Left ventricle myocardium inferior (tissue), 1 donor: Measurements from ENCODE around the gene NRG3. TPM values are rescaled to one million over a fixed set of nuclear protein-coding genes. Genes with fewer than 3 reads are reported as not detected.

Experiments used
- DNase-seq: peaks from one replicate; pipeline ENCODE4 v3.0.0-alpha.2; 2020
- H3K27ac ChIP-seq: fragments of 200-600 bp; replicated peaks from 2 replicates; pipeline ENCODE4 v1.8.0; 2021
- H3K27me3 ChIP-seq: fragments of 200-600 bp; 2 replicates; pipeline ENCODE4 v1.8.0; 2021; ENCODE audit warnings: low read depth
- H3K36me3 ChIP-seq: fragments of 200-600 bp; 2 replicates; pipeline ENCODE4 v1.8.0; 2021
- H3K4me1 ChIP-seq: fragments of 200-600 bp; 2 replicates; pipeline ENCODE4 v1.8.0; 2021
- H3K4me3 ChIP-seq: fragments of 200-600 bp; 2 replicates; pipeline ENCODE4 v1.8.0; 2021; ENCODE audit warnings: mild to moderate bottlenecking, moderate library complexity
- H3K9me3 ChIP-seq: fragments of 200-600 bp; replicated peaks from 2 replicates; pipeline ENCODE4 v1.8.0; 2021
- CTCF ChIP-seq: fragments of 200-600 bp; IDR thresholded peaks from 2 replicates; pipeline ENCODE4 v1.8.0; 2021; ENCODE audit warnings: antibody characterized with exemption, mild to moderate bottlenecking, borderline replicate concordance
- intact Hi-C: fragments of 100-400 bp; cut with micrococcal nuclease; formaldehyde crosslinking; loops from one replicate; pipeline ENCODE4 v1.11.0; 2022
- total RNA-seq: library from RNA; stranded (reverse); fragmentation: NEBNext Ultra II Directional; extraction: Animal tissue kit (Norgen Biotek cat#: 25700); gene quantifications from one replicate; pipeline ENCODE4 v1.2.1, GENCODE V29; 2021
- donor health status: DM: no; HTN: yes; CAD: no; lungs with severe emphysema.

Gene NRG3
- total RNA-seq, 1 donor from 2014 or later = 0.11 TPM

DNA sequence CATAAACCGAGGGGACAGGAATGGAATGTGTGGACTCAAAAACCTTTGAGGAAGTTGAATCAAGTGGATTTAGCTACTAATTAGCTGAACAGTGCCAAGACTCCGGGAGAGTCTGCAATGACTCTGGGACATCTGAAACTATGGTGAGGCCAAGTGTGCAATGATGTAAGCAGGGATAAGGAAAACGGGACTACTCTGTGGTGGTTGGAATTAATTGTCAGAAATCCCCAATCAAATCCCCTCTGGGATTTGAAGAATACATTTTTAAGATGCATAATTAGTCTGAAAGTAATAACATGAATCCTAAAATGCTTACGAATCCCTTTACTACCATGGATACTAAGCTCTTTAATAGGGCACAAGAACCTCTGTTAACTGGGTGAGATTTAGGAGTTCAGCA lies 602.8 kb downstream of the NRG3 start:
- Histone ChIP-seq H3K9me3 (peaks cover 12% of the 10 kb centered on the region), H3K4me3 (no peak overlapping the region), H3K27ac (no peak overlapping the region), H3K4me1 (no peaks in the 10 kb centered on the region), H3K36me3 (no peaks in the 10 kb centered on the region), H3K27me3 (no peaks in the 10 kb centered on the region)
- intact Hi-C loops = no loop called here
- no peak for TF ChIP-seq CTCF
- DNase-seq = no peak

- Histone ChIP-seq H3K9me3 (peaks cover 2% of the 10 kb centered on the region), H3K36me3 (no peaks in the 10 kb centered on the region), H3K27ac (no peak overlapping the region), H3K4me3 (no peak overlapping the region), H3K27me3 (no peaks in the 10 kb centered on the region), H3K4me1 (no peaks in the 10 kb centered on the region)
- DNase-seq = no peak
- intact Hi-C loops = no loop called here
- TF ChIP-seq CTCF = no peak
These were observed 617.7 kb downstream of the NRG3 start for GRCh38 chr10:82492647-82493046.

- no peak for TF ChIP-seq CTCF
- Histone ChIP-seq H3K4me3 (no peak overlapping the region), H3K27me3 (no peaks in the 10 kb centered on the region), H3K36me3 (no peaks in the 10 kb centered on the region), H3K9me3 (peaks cover 6% of the 10 kb centered on the region), H3K4me1 (no peaks in the 10 kb centered on the region), H3K27ac (no peak overlapping the region)
- no peak for DNase-seq
- intact Hi-C loops = no loop called here
These were observed 621.1 kb downstream of the NRG3 start for GRCh38 chr10:82496114-82496513.

GRCh38 chr10:82497439-82497838 lies 622.4 kb downstream of the NRG3 start:
- H3K9me3 ChIP-seq = peaks cover 6% of the 10 kb centered on the region
- no peaks in the 10 kb centered on the region for H3K27me3 ChIP-seq
- intact Hi-C loops = no loop called here

GRCh38 chr10:82498976-82499375 lies 624.0 kb downstream of the NRG3 start:
- Histone ChIP-seq H3K27me3 (no peaks in the 10 kb centered on the region), H3K4me3 (no peak overlapping the region), H3K4me1 (no peaks in the 10 kb centered on the region), H3K27ac (no peak overlapping the region), H3K9me3 (peaks cover 6% of the 10 kb centered on the region), H3K36me3 (no peaks in the 10 kb centered on the region)
- no peak for TF ChIP-seq CTCF
- no peak for DNase-seq
- intact Hi-C loops = no loop called here

More at GRCh38 chr10:82497439-82497838, 622.4 kb downstream of the NRG3 start:
- DNase-seq = no peak
- H3K4me1 ChIP-seq = no peaks in the 10 kb centered on the region
- no peak overlapping the region for H3K27ac ChIP-seq
- H3K36me3 ChIP-seq = no peaks in the 10 kb centered on the region
- H3K4me3 ChIP-seq = no peak overlapping the region
- no peak for TF ChIP-seq CTCF

DNA sequence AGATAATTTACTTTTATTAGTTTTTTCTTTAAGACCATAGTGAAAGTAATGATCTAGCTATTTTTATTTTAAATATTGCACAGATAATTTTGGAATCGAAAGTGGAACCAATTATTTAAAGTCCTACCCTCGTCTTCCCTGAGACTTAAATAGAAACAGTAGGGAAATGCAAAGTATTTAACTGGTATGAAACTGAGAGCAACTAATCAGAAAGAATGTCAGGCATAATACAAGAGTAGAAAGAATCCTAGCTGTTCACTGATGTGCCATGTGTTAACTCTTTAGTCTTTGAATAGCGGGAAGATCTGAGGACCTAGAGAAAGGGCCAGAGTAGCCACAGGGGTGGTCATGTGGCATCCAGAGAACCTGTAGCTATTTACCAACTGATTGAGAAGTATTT lies 630.0 kb downstream of the NRG3 start:
- H3K27ac ChIP-seq = no peak overlapping the region
- H3K4me3 ChIP-seq = no peak overlapping the region
- H3K27me3 ChIP-seq = no peaks in the 10 kb centered on the region
- H3K36me3 ChIP-seq = no peaks in the 10 kb centered on the region
- H3K9me3 ChIP-seq = no peaks in the 10 kb centered on the region
- no peaks in the 10 kb centered on the region for H3K4me1 ChIP-seq
- DNase-seq = no peak
- intact Hi-C loops = no loop called here
- no peak for TF ChIP-seq CTCF
